ENCODE data around the gene TTC9. TPM values are rescaled to one million over a fixed set of nuclear protein-coding genes. Genes with fewer than 3 reads are reported as not detected.

Gene TTC9
- total RNA-seq, 1 experiment from 2014 or later: 0.05 TPM

GRCh38 chr14:70664698-70665447 lies 23.2 kb downstream of the TTC9 start:
- DNase-seq (ENCODE audit: low read depth, low spot score): no peak
- in situ Hi-C loops (cut with HindIII; ENCODE audit: low pct_unique_long_range_greater_than_20kb, low sequenced_read_pairs): no loop called here

GRCh38 chr14:70665448-70666360 lies 24.0 kb downstream of the TTC9 start:
- in situ Hi-C loops (cut with HindIII; ENCODE audit: low pct_unique_long_range_greater_than_20kb, low sequenced_read_pairs): no loop called here
- no peak for DNase-seq (ENCODE audit: low read depth, low spot score)

- in situ Hi-C loops (cut with HindIII; ENCODE audit: low pct_unique_long_range_greater_than_20kb, low sequenced_read_pairs): no loop called here
- DNase-seq (ENCODE audit: low read depth, low spot score): no peak
Measured at GRCh38 chr14:70666361-70666686, 24.6 kb downstream of the TTC9 start.

GRCh38 chr14:70670992-70671651 lies 29.4 kb downstream of the TTC9 start:
- no peak for DNase-seq (ENCODE audit: low read depth, low spot score)
- in situ Hi-C loops (cut with HindIII; ENCODE audit: low pct_unique_long_range_greater_than_20kb, low sequenced_read_pairs): no loop called here

GRCh38 chr14:70671652-70672644 lies 30.2 kb downstream of the TTC9 start:
- in situ Hi-C loops (cut with HindIII; ENCODE audit: low pct_unique_long_range_greater_than_20kb, low sequenced_read_pairs): no loop called here
- peak; percentile 4 for DNase-seq (ENCODE audit: low read depth, low spot score)

GRCh38 chr14:70677341-70677740 lies 35.6 kb downstream of the TTC9 start:
- DNase-seq (ENCODE audit: low read depth, low spot score): no peak
- in situ Hi-C loops (cut with HindIII; ENCODE audit: low pct_unique_long_range_greater_than_20kb, low sequenced_read_pairs): no loop called here

- in situ Hi-C loops (cut with HindIII; ENCODE audit: low pct_unique_long_range_greater_than_20kb, low sequenced_read_pairs): no loop called here
- DNase-seq (ENCODE audit: low read depth, low spot score): no peak
Measured at GRCh38 chr14:70680748-70681147, 39.0 kb downstream of the TTC9 start.

GRCh38 chr14:70683983-70684382 lies 42.3 kb downstream of the TTC9 start:
- in situ Hi-C loops (cut with HindIII; ENCODE audit: low pct_unique_long_range_greater_than_20kb, low sequenced_read_pairs): no loop called here
- no peak for DNase-seq (ENCODE audit: low read depth, low spot score)

GRCh38 chr14:70685474-70686197 lies 43.9 kb downstream of the TTC9 start:
- DNase-seq (ENCODE audit: low read depth, low spot score): no peak
- in situ Hi-C loops (cut with HindIII; ENCODE audit: low pct_unique_long_range_greater_than_20kb, low sequenced_read_pairs): no loop called here

GRCh38 chr14:70692210-70692609 lies 50.5 kb downstream of the TTC9 start:
- no peak for DNase-seq (ENCODE audit: low read depth, low spot score)
- in situ Hi-C loops (cut with HindIII; ENCODE audit: low pct_unique_long_range_greater_than_20kb, low sequenced_read_pairs): no loop called here

GRCh38 chr14:70696026-70696425 lies 54.3 kb downstream of the TTC9 start:
- no peak for DNase-seq (ENCODE audit: low read depth, low spot score)
- in situ Hi-C loops (cut with HindIII; ENCODE audit: low pct_unique_long_range_greater_than_20kb, low sequenced_read_pairs): no loop called here

GRCh38 chr14:70697701-70698100 lies 56.0 kb downstream of the TTC9 start:
- in situ Hi-C loops (cut with HindIII; ENCODE audit: low pct_unique_long_range_greater_than_20kb, low sequenced_read_pairs): no loop called here
- no peak for DNase-seq (ENCODE audit: low read depth, low spot score)

- in situ Hi-C loops (cut with HindIII; ENCODE audit: low pct_unique_long_range_greater_than_20kb, low sequenced_read_pairs): no loop called here
- DNase-seq (ENCODE audit: low read depth, low spot score): no peak
Measured at GRCh38 chr14:70698288-70698687, 56.6 kb downstream of the TTC9 start.

GRCh38 chr14:70699646-70700045 lies 57.9 kb downstream of the TTC9 start:
- no peak for DNase-seq (ENCODE audit: low read depth, low spot score)
- in situ Hi-C loops (cut with HindIII; ENCODE audit: low pct_unique_long_range_greater_than_20kb, low sequenced_read_pairs): no loop called here

GRCh38 chr14:70700955-70701585 lies 59.4 kb downstream of the TTC9 start:
- DNase-seq (ENCODE audit: low read depth, low spot score): no peak

GRCh38 chr14:70701610-70702009 lies 59.9 kb downstream of the TTC9 start:
- in situ Hi-C loops (cut with HindIII; ENCODE audit: low pct_unique_long_range_greater_than_20kb, low sequenced_read_pairs): no loop called here
- DNase-seq (ENCODE audit: low read depth, low spot score): no peak

More at GRCh38 chr14:70700955-70701585, 59.4 kb downstream of the TTC9 start:
- in situ Hi-C loops (cut with HindIII; ENCODE audit: low pct_unique_long_range_greater_than_20kb, low sequenced_read_pairs): no loop called here
